GM21526 (cell line): ENCODE measurements around the gene RNF150.

Experiments
- ATAC-seq: cut with Tn5 transposase; IDR thresholded peaks from one replicate; pipeline ENCODE4 v1.9.1; 2021; ENCODE audit warnings: moderate library complexity; ENCODE audit not compliant: unreplicated experiment, low FRiP score

RNF150 gene

DNA sequence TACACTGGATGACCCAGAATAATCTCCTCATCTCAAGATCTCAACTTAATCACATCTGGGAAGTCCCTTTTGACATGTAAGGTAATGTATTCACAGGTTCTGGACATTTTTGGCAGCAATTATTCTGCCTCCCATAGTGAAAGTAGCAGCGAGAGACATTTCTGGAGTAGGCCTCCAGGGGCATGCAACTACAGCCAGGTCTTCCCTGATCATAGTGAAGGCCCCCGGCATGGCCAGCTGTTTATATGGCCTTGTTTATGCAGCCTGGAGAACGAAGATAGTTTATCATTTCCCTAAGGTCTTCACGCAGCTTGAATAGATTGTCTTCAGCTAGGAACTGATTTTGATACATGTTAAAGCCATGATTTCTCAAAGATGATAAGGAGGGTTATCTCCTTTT, 139.9 kb downstream of the RNF150 start:
- no peak for ATAC-seq

- no peak for ATAC-seq
These were observed 143.3 kb downstream of the RNF150 start for GRCh38 chr4:140989944-140990343.

- no peak for ATAC-seq
These were observed 147.2 kb downstream of the RNF150 start for GRCh38 chr4:140986045-140986444.

GRCh38 chr4:140982613-140983340, 150.5 kb downstream of the RNF150 start:
- ATAC-seq, result no peak

DNA sequence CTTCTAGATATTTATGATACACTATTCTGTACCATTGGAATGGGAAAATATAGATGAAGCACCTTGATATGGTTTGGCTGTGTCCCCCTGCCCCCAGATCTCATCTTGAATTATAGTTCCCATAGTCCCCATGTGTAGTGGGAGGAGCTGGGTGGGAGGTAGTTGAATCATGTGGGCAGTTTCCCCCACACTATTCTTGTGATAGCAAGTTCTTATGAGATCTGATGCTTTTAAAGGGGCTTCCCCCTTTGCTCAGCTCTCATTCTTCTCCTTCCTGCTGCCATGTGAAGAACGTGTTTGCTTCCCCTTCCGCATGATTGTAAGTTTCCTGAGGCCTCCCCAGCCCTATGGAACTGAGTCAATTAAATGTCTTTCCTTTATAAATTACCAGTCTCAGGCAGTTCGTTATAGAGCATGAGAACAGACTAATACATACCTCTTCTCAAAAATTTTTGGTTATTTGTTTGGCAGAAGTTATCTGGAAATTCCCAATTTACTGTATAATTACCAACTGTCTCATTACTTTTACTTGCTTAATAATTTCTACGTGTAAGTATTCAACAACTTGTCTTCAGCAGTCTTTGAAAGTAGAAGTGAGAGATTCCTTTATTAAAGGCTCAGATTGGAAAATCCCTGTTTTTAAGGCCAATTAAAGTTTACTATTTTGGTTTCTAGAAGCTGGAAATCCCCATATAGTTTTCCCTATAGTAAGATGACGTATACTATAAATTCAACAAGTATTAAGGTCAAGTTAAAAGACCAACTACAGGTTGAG, 152.7 kb downstream of the RNF150 start:
- ATAC-seq, result no peak

- no peak for ATAC-seq
These were observed 156.5 kb downstream of the RNF150 start for GRCh38 chr4:140976768-140977167.

GRCh38 chr4:140971077-140971792, 162.0 kb downstream of the RNF150 start:
- no peak for ATAC-seq

GRCh38 chr4:140969296-140969695, 164.0 kb downstream of the RNF150 start:
- no peak for ATAC-seq

- no peak for ATAC-seq
These were observed 164.9 kb downstream of the RNF150 start for GRCh38 chr4:140968371-140968770.

- no peak for ATAC-seq
These were observed 169.4 kb downstream of the RNF150 start for GRCh38 chr4:140963883-140964282.

DNA sequence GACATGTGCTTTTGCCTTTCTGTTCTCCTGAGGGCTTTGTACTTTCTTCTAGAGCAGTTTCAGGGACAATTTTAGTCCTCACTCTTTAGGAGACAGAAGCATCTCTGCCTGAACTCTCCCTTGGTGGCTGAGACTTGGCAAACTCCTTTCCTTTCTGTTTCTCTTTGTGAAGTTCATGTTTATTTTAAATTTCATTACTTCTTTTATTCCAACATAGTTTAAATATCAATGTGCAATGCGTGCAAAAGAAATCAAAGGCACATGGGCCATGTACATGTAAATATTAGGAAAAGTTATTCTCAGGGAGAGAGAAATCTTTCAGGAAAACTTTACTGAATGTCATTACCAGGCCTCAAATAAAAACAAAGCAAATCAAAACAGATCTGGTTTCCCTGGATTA, 177.6 kb downstream of the RNF150 start:
- ATAC-seq, result no peak

DNA sequence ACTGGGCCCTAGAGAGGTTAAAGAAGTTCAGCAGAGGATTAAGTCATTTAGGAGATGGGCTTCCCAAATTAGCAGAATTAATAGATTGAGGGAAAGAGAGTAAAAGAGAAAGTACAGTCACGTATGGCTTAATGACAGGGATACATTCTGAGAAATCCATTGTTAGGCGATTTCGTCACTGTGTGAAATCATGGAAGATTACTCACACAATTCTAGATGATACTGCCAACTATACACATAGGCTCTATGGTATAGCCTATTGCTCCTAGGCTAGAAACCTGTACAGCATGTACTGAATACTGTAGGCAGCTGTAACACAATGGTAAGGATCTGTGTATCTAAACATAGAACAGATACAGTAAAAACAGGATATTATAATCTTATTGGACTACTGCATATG, 180.6 kb downstream of the RNF150 start:
- ATAC-seq, result no peak

GRCh38 chr4:140947506-140947905, 185.8 kb downstream of the RNF150 start:
- no peak for ATAC-seq

DNA sequence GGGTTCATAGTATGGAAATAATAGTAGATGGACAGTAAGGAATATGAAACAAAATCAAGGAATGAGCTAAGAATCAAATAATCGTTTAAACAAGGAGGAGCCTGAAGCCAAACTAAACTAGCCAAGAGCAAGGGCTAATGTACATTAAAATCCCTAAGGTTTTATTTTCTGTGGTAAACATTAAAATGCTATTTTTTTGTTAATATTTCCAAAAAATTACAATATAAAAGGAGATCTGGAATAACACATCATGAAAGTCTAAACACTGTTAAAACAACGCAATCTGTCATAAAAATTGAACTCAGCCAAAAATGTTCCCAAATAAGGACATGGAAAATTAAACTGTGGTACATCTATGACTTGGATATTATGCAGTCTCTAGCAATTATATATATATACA, 188.2 kb downstream of the RNF150 start:
- ATAC-seq, result no peak

GRCh38 chr4:140944572-140944971, 188.7 kb downstream of the RNF150 start:
- ATAC-seq, result no peak

DNA sequence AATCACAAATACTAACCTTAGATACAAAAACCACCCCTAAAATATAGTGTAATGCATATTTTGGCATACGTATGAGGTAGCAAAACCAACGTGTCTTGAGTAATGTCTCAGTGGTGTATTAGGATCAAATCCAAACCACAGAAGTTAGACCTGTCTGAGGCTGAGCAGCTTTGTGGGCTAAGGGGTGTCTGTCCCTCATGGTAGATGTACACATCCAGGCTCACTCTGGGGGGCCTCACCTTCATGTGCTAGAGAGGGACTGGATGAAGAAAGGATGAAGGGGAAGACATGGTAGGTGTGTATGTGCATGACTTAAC, 189.1 kb downstream of the RNF150 start:
- no peak for ATAC-seq

GRCh38 chr4:140943486-140944198, 189.6 kb downstream of the RNF150 start:
- ATAC-seq, result no peak

DNA sequence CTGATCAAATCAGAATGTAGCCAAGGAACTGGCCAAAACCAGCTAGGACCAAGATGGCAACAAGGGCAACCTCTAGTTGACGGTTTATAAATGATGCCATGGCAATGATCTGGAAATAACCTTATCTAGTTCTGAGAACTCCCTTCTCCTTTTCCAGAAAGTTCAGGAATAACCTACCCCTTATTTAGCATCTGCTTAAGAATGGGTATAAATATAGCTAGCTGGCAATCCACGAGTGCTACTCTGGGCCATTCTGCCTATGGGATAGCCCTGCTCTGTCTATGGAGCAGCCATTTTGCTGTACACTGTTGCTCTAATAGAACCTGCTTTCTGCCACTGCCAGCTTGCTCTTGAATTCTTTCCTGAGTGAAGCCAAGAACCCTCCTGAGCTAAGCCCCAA, 192.7 kb downstream of the RNF150 start:
- ATAC-seq, result no peak

DNA sequence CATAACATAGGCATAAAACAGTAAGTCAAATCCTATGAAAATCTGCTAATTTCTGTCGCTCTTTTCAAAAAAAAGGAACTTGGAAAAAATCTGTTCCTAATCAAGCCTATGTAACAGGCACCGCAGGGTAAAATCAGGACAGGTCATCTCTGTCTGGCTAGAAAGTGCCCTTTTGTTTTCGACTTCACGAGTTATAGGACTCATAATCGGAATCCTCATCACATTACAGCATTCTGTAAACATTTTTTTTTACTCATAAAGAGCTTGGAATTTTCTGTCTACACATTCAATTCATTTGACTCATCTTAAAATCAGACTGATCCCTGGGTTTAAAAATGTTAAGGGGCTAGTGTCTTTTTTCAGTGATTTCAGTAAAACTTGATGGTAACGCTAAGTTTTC, 195.4 kb downstream of the RNF150 start:
- ATAC-seq, result no peak

DNA sequence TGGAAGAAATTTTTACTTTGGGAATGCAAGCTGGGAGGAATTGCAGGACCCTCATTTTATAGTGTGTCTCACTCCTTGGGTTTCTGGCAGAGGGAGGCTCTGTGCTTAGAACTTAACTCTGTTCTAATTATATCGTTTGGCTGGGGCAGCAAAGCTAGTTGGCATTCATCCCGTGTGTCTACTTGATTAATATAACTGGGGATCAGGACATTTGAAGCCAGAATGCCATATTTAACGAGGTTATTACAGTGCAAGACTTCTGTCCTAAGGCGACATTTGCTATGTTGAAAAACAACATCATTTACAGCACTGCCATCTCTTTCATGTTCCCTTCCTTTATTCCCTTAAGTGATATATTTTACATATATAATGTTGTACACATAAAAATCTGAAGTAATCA, 198.0 kb downstream of the RNF150 start:
- no peak for ATAC-seq

GRCh38 chr4:140932501-140933045, 200.7 kb downstream of the RNF150 start:
- ATAC-seq, result no peak
